NCI-H460 (cell line): Measurements from ENCODE around the gene KLF14. TPM values are rescaled to one million over a fixed set of nuclear protein-coding genes. Genes with fewer than 3 reads are reported as not detected.
"Not testable (repeated sequence)": the region's sequence is repeated elsewhere in the genome, so short reads cannot be mapped to it uniquely, and the experiment has no call there.

Source experiments
- DNase-seq: peaks from one replicate; pipeline ENCODE4 v3.0.0-alpha.2; 2016; ENCODE audit warnings: low read depth; ENCODE audit errors: extremely low read depth
- total RNA-seq: library from RNA; depleted of rRNA; stranded (reverse); fragments of >200 nt; shearing (Covaris generic); gene quantifications from 2 replicates; pipeline ENCODE4 v1.2.3, GENCODE V29; 2014; rRNA removed

Gene KLF14
- total RNA-seq, 1 experiment from 2014 or later: not detected

- peak; percentile 75 for DNase-seq
Observed at GRCh38 chr7:130721486-130722277, 12.3 kb downstream of the KLF14 start.

GRCh38 chr7:130719541-130719940, 14.5 kb downstream of the KLF14 start:
- DNase-seq: no peak

- DNase-seq: no peak
Observed at GRCh38 chr7:130712416-130712815, 21.6 kb downstream of the KLF14 start.

- DNase-seq: no peak
Observed at GRCh38 chr7:130708766-130709165, 25.2 kb downstream of the KLF14 start.

DNA sequence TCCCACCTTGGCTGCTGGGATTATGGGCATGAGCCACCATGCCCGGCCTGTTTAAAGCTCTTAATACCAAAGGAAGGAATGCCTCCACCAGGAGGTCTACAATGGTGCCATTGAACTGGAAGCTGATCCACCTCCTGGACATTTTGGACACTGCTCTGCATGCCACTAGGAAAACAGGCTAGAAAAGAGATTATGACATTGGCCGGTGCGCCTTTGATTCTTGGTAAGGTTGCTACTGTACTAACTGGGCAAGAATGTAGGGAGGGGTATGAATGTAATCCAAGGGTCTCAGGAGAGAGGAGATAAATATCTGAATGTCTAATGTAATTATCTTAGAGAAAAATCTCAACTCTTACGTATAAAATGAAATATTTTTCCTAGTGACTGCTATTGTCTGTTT, 26.0 kb downstream of the KLF14 start:
- DNase-seq: no peak

- DNase-seq: no peak
Observed at GRCh38 chr7:130703851-130704250, 30.2 kb downstream of the KLF14 start.

DNA sequence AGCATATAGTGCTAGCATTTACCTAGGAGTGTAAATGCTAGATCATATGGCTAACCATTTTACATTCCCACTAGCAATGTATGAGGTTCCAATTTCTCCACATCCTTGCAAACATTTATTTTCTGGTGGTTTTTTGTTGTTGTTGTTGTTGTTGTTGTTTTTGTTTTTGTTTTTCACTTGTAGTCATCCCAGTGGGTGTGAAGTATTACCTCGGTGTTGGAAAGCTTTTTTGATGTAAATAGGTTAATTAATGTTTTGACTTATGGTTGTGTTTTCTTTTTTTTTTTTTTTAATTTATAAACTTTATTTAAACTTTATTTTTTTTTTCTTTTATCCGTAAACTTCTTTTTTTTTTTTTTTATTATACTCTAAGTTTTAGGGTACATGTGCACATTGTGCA, 32.4 kb downstream of the KLF14 start:
- no peak for DNase-seq

GRCh38 chr7:130700760-130701159, 33.2 kb downstream of the KLF14 start:
- DNase-seq: no peak

DNA sequence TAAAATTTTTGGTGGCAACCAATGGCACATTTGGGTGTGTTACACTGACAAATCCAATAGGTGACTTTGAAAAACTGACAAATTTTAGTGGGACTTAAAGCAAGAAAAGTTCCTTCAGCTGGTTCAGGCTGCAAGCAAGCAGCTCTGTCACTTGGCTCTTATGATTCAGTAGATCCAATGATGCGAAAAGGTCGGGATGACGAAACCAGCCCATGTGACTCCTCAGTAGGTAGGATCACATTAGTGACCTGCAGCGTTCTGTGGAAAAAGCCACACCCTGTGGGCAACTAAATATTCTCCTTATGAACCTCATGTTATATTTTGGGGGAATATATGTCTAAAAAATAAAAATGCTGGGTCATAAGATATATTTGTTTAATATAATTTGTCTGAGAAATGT, 34.3 kb downstream of the KLF14 start:
- peak; percentile 17 for DNase-seq

GRCh38 chr7:130697820-130698219, 36.2 kb downstream of the KLF14 start:
- DNase-seq: no peak

DNA sequence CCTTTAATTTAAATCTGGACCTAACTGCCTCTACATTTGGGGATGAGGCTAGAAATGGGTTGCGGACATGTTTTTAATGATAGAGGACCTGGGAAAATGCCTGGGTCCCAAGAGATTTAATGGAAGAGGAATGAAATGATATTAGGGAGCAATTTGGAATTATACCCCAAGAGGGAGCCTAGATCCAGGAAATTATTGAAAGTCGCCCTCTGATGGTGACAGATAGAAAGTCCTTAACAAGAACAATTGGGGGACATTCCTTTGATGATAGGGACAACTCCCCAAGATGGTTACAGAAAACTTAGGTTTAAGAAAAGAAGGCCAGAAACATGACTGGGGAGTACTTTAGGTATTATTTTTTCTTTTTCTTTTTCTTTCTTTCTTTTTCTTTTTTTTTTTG, 38.2 kb downstream of the KLF14 start:
- DNase-seq: peak; percentile 54

- DNase-seq: not testable (repeated sequence)
Observed at GRCh38 chr7:130692396-130692795, 41.6 kb downstream of the KLF14 start.

DNA sequence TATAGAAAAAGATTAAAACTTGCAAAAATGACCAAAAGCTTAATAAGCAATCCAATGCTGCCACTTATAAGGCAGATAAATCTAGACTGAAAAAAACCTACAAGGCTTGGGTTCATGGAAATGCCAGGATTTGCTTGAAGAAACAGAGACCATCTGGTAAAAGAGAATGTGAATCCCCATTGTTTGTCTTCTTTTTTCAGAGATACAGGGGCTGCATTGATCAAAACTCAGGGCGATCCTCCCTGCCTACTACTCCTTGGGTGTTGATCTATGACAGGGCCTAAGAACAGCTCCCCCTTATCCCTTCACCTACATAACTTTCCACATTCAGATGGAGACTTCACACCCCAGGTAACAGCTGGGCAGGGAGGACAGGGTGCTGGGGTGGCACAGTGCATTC, 44.3 kb downstream of the KLF14 start:
- no peak for DNase-seq

DNA sequence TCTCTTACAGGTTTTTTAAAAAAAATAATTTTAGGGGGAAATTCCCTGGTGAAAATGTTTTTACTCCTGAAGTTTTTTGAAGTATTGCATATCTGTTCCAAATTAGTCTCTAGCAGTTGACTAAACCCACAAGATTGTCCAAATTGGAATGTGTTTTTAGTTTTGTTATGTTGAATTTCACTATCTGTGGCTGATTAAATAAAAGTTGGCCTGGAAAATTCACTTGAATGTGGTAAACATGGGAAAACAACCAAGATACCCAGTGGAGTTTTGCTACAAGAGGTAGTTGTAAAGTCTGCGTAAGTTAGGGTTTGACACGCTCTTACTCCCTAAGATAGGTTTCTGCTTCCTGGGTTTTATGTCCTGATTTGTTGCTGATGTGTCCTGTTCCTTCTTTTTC, 51.0 kb downstream of the KLF14 start:
- no peak for DNase-seq

Other genes starting within 250 kb of the KLF14 start
- gene MEST, start 242.1 kb downstream of the KLF14 start, total RNA-seq: 29.4 and 36.0 TPM in 2 replicates
- gene COPG2, start 65.5 kb downstream of the KLF14 start, total RNA-seq: 26.7 and 31.9 TPM in 2 replicates
- not detected in 2 replicates for gene TSGA13, start 47.7 kb downstream of the KLF14 start, total RNA-seq